B cell (primary cell): Measurements from ENCODE around the gene RIPK3. TPM values are rescaled to one million over a fixed set of nuclear protein-coding genes. Genes with fewer than 3 reads are reported as not detected.

Source experiments
- ATAC-seq: fragments of 200-7000 bp; cut with Tn5 transposase; one replicate; pipeline ENCODE4 v1.10.0; 2021; ENCODE audit warnings: low read depth, mild to moderate bottlenecking, moderate number of reproducible peaks, moderate library complexity
- CTCF ChIA-PET: fragments of 350-600 bp; sonication (Branson Sonifier 250); formaldehyde crosslinking; loops from one replicate; lab custom pipeline; 2021; ENCODE audit warnings: antibody characterized with exemption, inconsistent platforms; lab: Charles Lee
- POLR2A ChIA-PET: fragments of 350-600 bp; sonication (Branson Sonifier 250); formaldehyde crosslinking; loops from one replicate; lab custom pipeline; 2021; ENCODE audit warnings: antibody characterized with exemption; lab: Charles Lee
- DNase-seq: peaks from one replicate; pipeline ENCODE4 v3.0.0; 2013
- H2AFZ ChIP-seq: 2 replicates; pipeline ENCODE4 v1.6.1; 2012; ENCODE audit warnings: mild to moderate bottlenecking, low read depth, low read length; ENCODE audit not compliant: insufficient read depth, poor library complexity, severe bottlenecking
- H3K27ac ChIP-seq, 2 donors: 1 replicate in 1 of 2; 2 replicates in 1 of 2; pipeline ENCODE4 v1.5.1; 2012 to 2013; ENCODE audit warnings: low read length in 2 of 2, mild to moderate bottlenecking in 2 of 2, moderate library complexity in 1 of 2
- H3K27me3 ChIP-seq, 4 experiments: fragments of 200-600 bp in 1 of 4; sonication (generic) in 1 of 4; replicated peaks in 1 of 4; 1 replicate in 2 of 4; 2 replicates in 2 of 4; pipeline versions ENCODE4 v1.6.1 to v1.7.0; 2013 to 2016; ENCODE audit warnings: low read length in 3 of 4, mild to moderate bottlenecking in 2 of 4, mixed read lengths in 1 of 4, moderate library complexity in 1 of 4; ENCODE audit not compliant: insufficient read depth in 4 of 4, control insufficient read depth in 3 of 4; ENCODE audit errors: control extremely low read depth in 1 of 4
- H3K36me3 ChIP-seq, 2 experiments: replicated peaks in 1 of 2; 1 replicate in 1 of 2; 2 replicates in 1 of 2; pipeline versions ENCODE4 v1.6.1 to v1.7.1; 2013; ENCODE audit warnings: low read length in 1 of 2; ENCODE audit not compliant: insufficient read depth in 2 of 2, control insufficient read depth in 1 of 2; ENCODE audit errors: control extremely low read depth in 1 of 2, extremely low read depth in 1 of 2
- H3K4me1 ChIP-seq, 2 donors: fragments of 200-600 bp in 1 of 2; sonication (generic) in 1 of 2; 1 replicate in 1 of 2; 2 replicates in 1 of 2; pipeline versions ENCODE4 v1.5.1 to v1.6.1; 2013 to 2017; ENCODE audit warnings: low read length in 2 of 2; ENCODE audit not compliant: control insufficient read depth in 2 of 2, insufficient read depth in 2 of 2
- H3K4me2 ChIP-seq: replicated peaks from 2 replicates; pipeline ENCODE3; 2012; ENCODE audit warnings: mild to moderate bottlenecking, low read depth, low read length; ENCODE audit not compliant: poor library complexity, severe bottlenecking
- H3K4me3 ChIP-seq, 5 experiments: fragments of 200-600 bp in 1 of 5; sonication (generic) in 1 of 5; 1 replicate in 3 of 5; 2 replicates in 2 of 5; pipeline versions ENCODE4 v1.5.1 to v1.7.0; 2011 to 2016; ENCODE audit warnings: low read length in 4 of 5, mild to moderate bottlenecking in 4 of 5, low read depth in 2 of 5, control low read depth in 1 of 5, moderate library complexity in 1 of 5; ENCODE audit not compliant: insufficient read depth in 1 of 5; ENCODE audit errors: control extremely low read depth in 1 of 5, extremely low read depth in 1 of 5
- H3K79me2 ChIP-seq: fragments of 200-600 bp; sonication (generic); one replicate; pipeline ENCODE4 v1.6.0; 2016; ENCODE audit warnings: low read length; ENCODE audit not compliant: control insufficient read depth, insufficient read depth
- H3K9ac ChIP-seq: fragments of 200-600 bp; sonication (generic); 2 replicates; pipeline ENCODE4 v1.6.1; 2017; ENCODE audit warnings: mild to moderate bottlenecking, low read length, moderate library complexity
- H3K9me3 ChIP-seq, 3 donors: one replicate each; pipeline versions ENCODE4 v1.6.1 to v1.7.1; 2013; ENCODE audit warnings: low read length in 2 of 3; ENCODE audit not compliant: control insufficient read depth in 2 of 3, insufficient read depth in 1 of 3; ENCODE audit errors: control extremely low read depth in 1 of 3
- H4K20me1 ChIP-seq: 2 replicates; pipeline ENCODE4 v1.6.0; 2012; ENCODE audit warnings: mild to moderate bottlenecking, low read length; ENCODE audit not compliant: insufficient read depth, control insufficient read depth, poor library complexity, severe bottlenecking
- H3K27ac Mint-ChIP-seq: one replicate; pipeline ENCODE4 v1.8.0; 2021; ENCODE audit warnings: mixed read lengths
- H3K27me3 Mint-ChIP-seq: one replicate; pipeline ENCODE4 v1.8.0; 2021; ENCODE audit warnings: mixed read lengths
- H3K4me1 Mint-ChIP-seq: one replicate; pipeline ENCODE4 v1.8.0; 2021; ENCODE audit warnings: mixed read lengths
- H3K4me3 Mint-ChIP-seq: one replicate; pipeline ENCODE4 v1.8.0; 2021; ENCODE audit warnings: mixed read lengths
- H3K9me3 Mint-ChIP-seq: one replicate; pipeline ENCODE4 v1.8.0; 2022; ENCODE audit warnings: mixed read lengths; ENCODE audit not compliant: insufficient read depth
- EZH2 ChIP-seq: IDR thresholded peaks from 2 replicates; pipeline ENCODE4 v1.6.1; 2012; ENCODE audit warnings: borderline replicate concordance, low read depth, mild to moderate bottlenecking, moderate library complexity, low read length; ENCODE audit not compliant: insufficient read depth, poor library complexity, severe bottlenecking
- WGBS: methylation state at CpG from one replicate; pipeline ENCODE4 v1.1.5; 2013; ENCODE audit warnings: missing lambda C conversion rate; ENCODE audit not compliant: insufficient coverage; 5-methylcytosine and 5-hydroxymethylcytosine counted together
- intact Hi-C: fragments of 100-400 bp; cut with micrococcal nuclease; formaldehyde crosslinking; loops from one replicate; pipeline ENCODE4 v1.10.0; 2022
- polyA plus RNA-seq: library from polyadenylated mRNA; depleted of rRNA; stranded (reverse); fragments of >200 nt; gene quantifications from 2 replicates; pipeline ENCODE4 v1.2.3, GENCODE V29; 2012
- total RNA-seq, 2 donors: library from RNA; stranded (reverse); fragments of 120-200 nt in 1 of 2; gene quantifications; 1 replicate in 1 of 2; 2 replicates in 1 of 2; pipeline versions ENCODE4 v1.2.3 to v1.2.4, GENCODE V29; 2013 to 2022
- TF ChIP-seq, protein P1 (sequence below): fragments of 200-600 bp; IDR thresholded peaks from one replicate; pipeline ENCODE4 v1.8.0; 2022; ENCODE audit warnings: antibody characterized with exemption, mild to moderate bottlenecking

RIPK3 gene
- total and polyA plus RNA-seq, 2 donors (not counting 1 experiment from before 2014, with no cell fraction given) = 65.5 to 77.6 TPM

DNA sequence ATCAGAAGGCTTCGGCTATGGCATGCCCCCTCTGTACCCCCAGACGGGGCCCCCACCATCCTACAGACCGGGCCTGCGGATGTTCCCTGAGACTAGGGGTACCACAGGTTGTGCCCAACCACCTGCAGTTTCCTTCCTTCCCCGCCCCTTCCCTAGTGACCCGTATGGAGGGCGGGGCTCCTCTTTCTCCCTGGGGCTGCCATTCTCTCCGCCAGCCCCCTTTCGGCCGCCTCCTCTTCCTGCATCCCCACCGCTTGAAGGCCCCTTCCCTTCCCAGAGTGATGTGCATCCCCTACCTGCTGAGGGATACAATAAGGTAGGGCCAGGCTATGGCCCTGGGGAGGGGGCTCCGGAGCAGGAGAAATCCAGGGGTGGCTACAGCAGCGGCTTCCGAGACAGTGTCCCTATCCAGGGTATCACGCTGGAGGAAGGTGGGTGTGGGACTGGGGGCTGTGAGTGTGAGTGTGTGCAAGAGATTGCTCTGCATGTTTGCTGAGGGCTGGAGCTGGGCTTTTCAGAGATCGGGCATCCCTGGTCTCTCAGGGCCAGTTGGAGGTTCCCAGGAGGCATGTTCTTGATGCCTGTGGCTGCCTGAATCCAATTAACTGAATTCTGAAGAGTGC is 36.8 kb upstream of the RIPK3 start:
- H3K4me2 ChIP-seq = no peak overlapping the region
- H2AFZ ChIP-seq = no peak overlapping the region
- H3K36me3 ChIP-seq = no peaks in the 10 kb centered on the region
- TF ChIP-seq, protein P1, sequence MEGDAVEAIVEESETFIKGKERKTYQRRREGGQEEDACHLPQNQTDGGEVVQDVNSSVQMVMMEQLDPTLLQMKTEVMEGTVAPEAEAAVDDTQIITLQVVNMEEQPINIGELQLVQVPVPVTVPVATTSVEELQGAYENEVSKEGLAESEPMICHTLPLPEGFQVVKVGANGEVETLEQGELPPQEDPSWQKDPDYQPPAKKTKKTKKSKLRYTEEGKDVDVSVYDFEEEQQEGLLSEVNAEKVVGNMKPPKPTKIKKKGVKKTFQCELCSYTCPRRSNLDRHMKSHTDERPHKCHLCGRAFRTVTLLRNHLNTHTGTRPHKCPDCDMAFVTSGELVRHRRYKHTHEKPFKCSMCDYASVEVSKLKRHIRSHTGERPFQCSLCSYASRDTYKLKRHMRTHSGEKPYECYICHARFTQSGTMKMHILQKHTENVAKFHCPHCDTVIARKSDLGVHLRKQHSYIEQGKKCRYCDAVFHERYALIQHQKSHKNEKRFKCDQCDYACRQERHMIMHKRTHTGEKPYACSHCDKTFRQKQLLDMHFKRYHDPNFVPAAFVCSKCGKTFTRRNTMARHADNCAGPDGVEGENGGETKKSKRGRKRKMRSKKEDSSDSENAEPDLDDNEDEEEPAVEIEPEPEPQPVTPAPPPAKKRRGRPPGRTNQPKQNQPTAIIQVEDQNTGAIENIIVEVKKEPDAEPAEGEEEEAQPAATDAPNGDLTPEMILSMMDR = no peak
- TF ChIP-seq EZH2 = no peak
- no peak overlapping the region for H3K9ac ChIP-seq
- H3K4me3 Mint-ChIP-seq = no peak overlapping the region
- 79% methylated on average over 9 of the region's 16 CpGs for WGBS
- ATAC-seq (no peak), DNase-seq (no peak)
- no peaks in the 10 kb centered on the region for H3K9me3 Mint-ChIP-seq
- no peaks in the 10 kb centered on the region for H3K4me1 Mint-ChIP-seq
- intact Hi-C loops = no loop called here
- H4K20me1 ChIP-seq = no peaks in the 10 kb centered on the region
- H3K27me3 ChIP-seq = peaks cover 0 to 8% (median 0%) of the 10 kb centered on the region in 4 experiments
- no peak overlapping the region for H3K27ac Mint-ChIP-seq
- no peak overlapping the region for H3K4me3 ChIP-seq
- no peaks in the 10 kb centered on the region for H3K4me1 ChIP-seq
- no peak overlapping the region for H3K27ac ChIP-seq
- no peaks in the 10 kb centered on the region for H3K27me3 Mint-ChIP-seq
- H3K9me3 ChIP-seq = no peaks in the 10 kb centered on the region
- ChIA-PET CTCF (interaction anchor here (1.0 kb wide), 1 partner anchor 11 kb away, joined by 5 read pairs; no protein-coding TSS in a partner anchor), POLR2A (no interaction called here)
- H3K79me2 ChIP-seq = no peaks in the 10 kb centered on the region

DNA sequence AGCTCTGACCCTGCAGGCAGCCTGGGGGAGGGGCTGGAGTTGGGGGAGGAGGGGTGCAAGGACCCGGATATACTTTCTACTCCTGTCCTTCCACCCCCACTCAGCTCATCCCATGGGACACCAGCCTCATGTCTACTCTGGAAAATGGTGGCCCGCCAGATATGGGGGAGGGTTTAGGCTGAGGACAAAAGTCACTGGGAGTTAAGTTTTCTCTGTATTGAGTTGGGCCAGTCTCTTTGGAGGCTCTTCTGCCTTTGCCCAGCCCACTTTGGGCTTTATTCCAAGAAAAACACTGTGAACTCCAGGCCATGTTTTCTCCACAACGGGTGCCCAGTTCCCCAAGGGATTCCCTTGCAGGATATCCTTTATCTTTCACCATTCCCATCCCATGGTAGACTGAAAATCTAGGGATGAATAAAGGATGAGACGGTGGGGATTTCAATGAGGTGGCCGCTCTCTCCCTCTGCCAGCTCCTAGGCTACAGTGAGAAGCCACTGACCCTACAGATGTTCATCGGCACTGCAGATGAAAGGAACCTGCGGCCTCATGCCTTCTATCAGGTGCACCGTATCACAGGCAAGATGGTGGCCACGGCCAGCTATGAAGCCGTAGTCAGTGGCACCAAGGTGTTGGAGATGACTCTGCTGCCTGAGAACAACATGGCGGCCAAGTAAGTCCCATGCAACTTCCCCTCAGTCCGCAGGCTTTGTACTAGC is 33.1 kb upstream of the RIPK3 start:
- Histone ChIP-seq H3K4me1 (peaks cover 6 to 10% of the 10 kb centered on the region in 2 donors), H3K9me3 (no peaks in the 10 kb centered on the region), H3K4me2 (no peak overlapping the region), H2AFZ (no peak overlapping the region), H3K9ac (no peak overlapping the region), H3K27me3 (peaks cover 0 to 21% (median 2%) of the 10 kb centered on the region in 4 experiments), H4K20me1 (no peaks in the 10 kb centered on the region), H3K79me2 (no peaks in the 10 kb centered on the region), H3K27ac (no peak overlapping the region), H3K4me3 (no peak overlapping the region), H3K36me3 (no peaks in the 10 kb centered on the region)
- H3K4me1 Mint-ChIP-seq = peaks cover 6% of the 10 kb centered on the region
- no peaks in the 10 kb centered on the region for H3K9me3 Mint-ChIP-seq
- H3K4me3 Mint-ChIP-seq = no peak overlapping the region
- H3K27me3 Mint-ChIP-seq = no peaks in the 10 kb centered on the region
- POLR2A ChIA-PET = no interaction called here
- CTCF ChIA-PET = interaction anchor here (1.5 to 2.1 kb wide), 2 partner anchors 11 to 39 kb away, joined by 6 to 9 read pairs; no protein-coding TSS in a partner anchor
- whole genome bisulfite sequencing = 96% methylated on average over 8 of the region's 12 CpGs
- no peak for DNase-seq
- H3K27ac Mint-ChIP-seq = no peak overlapping the region
- TF ChIP-seq EZH2 = no peak
- TF ChIP-seq, protein P1 = no peak
- intact Hi-C loops = no loop called here
- no peak for ATAC-seq
